Keratinocyte (primary cell): Measurements from ENCODE around the gene SCAMP1.

Source experiments
- CTCF ChIP-seq, 3 experiments: IDR thresholded peaks in 1 of 3; conservative IDR thresholded peaks in 1 of 3; optimal IDR thresholded peaks in 1 of 3; 2 replicates in 2 of 3; 3 replicates in 1 of 3; pipeline versions ENCODE3 to v1.5.1; 2011; ENCODE audit warnings: low read length in 3 of 3, mild to moderate bottlenecking in 3 of 3, moderate library complexity in 2 of 3, control low read depth in 1 of 3, inconsistent platforms in 1 of 3; ENCODE audit not compliant: insufficient read depth in 2 of 3; ENCODE audit errors: extremely low read depth in 1 of 3
- EZH2 ChIP-seq: IDR thresholded peaks from one replicate; pipeline ENCODE4 v1.6.1; 2012; ENCODE audit warnings: inconsistent platforms, mild to moderate bottlenecking, low read length, moderate library complexity

GRCh38 chr5:78522476-78523260, 162.3 kb downstream of the SCAMP1 start:
- no peak for TF ChIP-seq CTCF (optimal IDR thresholded peaks at IDR 0.05 in 1 of 3, IDR thresholded peaks at IDR 0.05 in 1 of 3, conservative IDR thresholded peaks at IDR 0.05 in 1 of 3; ENCODE audit: extremely low read depth in 1 of 3, insufficient read depth in 2 of 3, low read length in 3 of 3)
- TF ChIP-seq EZH2: no peak
